ENCODE measurements around the gene COMMD6.
"Not testable (repeated sequence)": the region's sequence is repeated elsewhere in the genome, so short reads cannot be mapped to it uniquely, and the experiment has no call there.

COMMD6 gene

GRCh38 chr13:75537401-75538365 lies at the start of gene COMMD6:
Gene COMMD6 (minus strand): TSS chr13:75537841. CDS start chr13:75537805, 36 bp downstream.
- peak; percentile 73 for DNase-seq

- DNase-seq: no peak
Measured at GRCh38 chr13:75585153-75585552, 47.5 kb upstream of the COMMD6 start.

- DNase-seq: no peak
Measured at GRCh38 chr13:75583091-75583490, 45.5 kb upstream of the COMMD6 start.

- no peak for DNase-seq
Measured at GRCh38 chr13:75581874-75582640, 44.4 kb upstream of the COMMD6 start.

GRCh38 chr13:75579529-75579928 lies 41.9 kb upstream of the COMMD6 start:
- DNase-seq: no peak

GRCh38 chr13:75569576-75569975 lies 31.9 kb upstream of the COMMD6 start:
- DNase-seq: no peak

GRCh38 chr13:75566658-75567057 lies 29.0 kb upstream of the COMMD6 start:
- DNase-seq: no peak

GRCh38 chr13:75558145-75558840 lies 20.7 kb upstream of the COMMD6 start:
- no peak for DNase-seq

- no peak for DNase-seq
Measured at GRCh38 chr13:75556961-75557360, 19.3 kb upstream of the COMMD6 start.

- DNase-seq: no peak
Measured at GRCh38 chr13:75555836-75556235, 18.2 kb upstream of the COMMD6 start.

GRCh38 chr13:75554981-75555380 lies 17.3 kb upstream of the COMMD6 start:
- DNase-seq: no peak

- no peak for DNase-seq
Measured at GRCh38 chr13:75554464-75554863, 16.8 kb upstream of the COMMD6 start.

GRCh38 chr13:75550159-75550567 lies 12.5 kb upstream of the COMMD6 start:
- DNase-seq: peak; percentile 31

GRCh38 chr13:75549262-75550158 lies 11.9 kb upstream of the COMMD6 start, which contains the start of gene UCHL3:
Gene UCHL3 (plus strand): TSS chr13:75549791. CDS start chr13:75549821, 30 bp downstream.
- peak; percentile 98 for DNase-seq

- DNase-seq: no peak
Measured at GRCh38 chr13:75547917-75548316, 10.3 kb upstream of the COMMD6 start.

- DNase-seq: not testable (repeated sequence)
Measured at GRCh38 chr13:75545386-75545785, 7.7 kb upstream of the COMMD6 start.

- DNase-seq: no peak
Measured at GRCh38 chr13:75544681-75545330, 7.2 kb upstream of the COMMD6 start.

- DNase-seq: no peak
Measured at GRCh38 chr13:75541961-75542360, 4.3 kb upstream of the COMMD6 start.

GRCh38 chr13:75541287-75541686 lies 3.6 kb upstream of the COMMD6 start:
- DNase-seq: no peak

- DNase-seq: no peak
Measured at GRCh38 chr13:75533861-75534260, 3.8 kb downstream of the COMMD6 start.

GRCh38 chr13:75530549-75530961 lies 7.1 kb downstream of the COMMD6 start:
- DNase-seq: no peak

Measured in activated naive CD4-positive, alpha-beta T cell treated with anti-CD3 and anti-CD28 coated beads, Interleukin-2, amount 50 U/mL, for 16 hours (primary cell).